ENCODE measurements around the gene MRPL12. TPM values are rescaled to one million over a fixed set of nuclear protein-coding genes. Genes with fewer than 3 reads are reported as not detected.

The MRPL12 gene
- total RNA-seq, 4 donors from 2014 or later, result 0.77 to 72.9 (median 19.5) TPM

GRCh38 chr17:81659038-81659437 is 44.1 kb upstream of the MRPL12 start:
- intact Hi-C loops (cut with DNase I; ENCODE audit: low total_unique reads), result no loop called here
- Histone ChIP-seq H3K36me3 (no peaks in the 10 kb centered on the region), H3K27ac (no peak overlapping the region), H3K9me3 (no peaks in the 10 kb centered on the region), H3K4me3 (no peak overlapping the region), H3K27me3 (no peaks in the 10 kb centered on the region), H3K4me1 (no peaks in the 10 kb centered on the region)
- TF ChIP-seq POLR2A (IDR thresholded peaks at IDR 0.05), result no peak
- TF ChIP-seq CTCF (IDR thresholded peaks at IDR 0.05), result no peak
- DNase-seq, result no peak

- Histone ChIP-seq H3K4me1 (no peaks in the 10 kb centered on the region), H3K27me3 (no peaks in the 10 kb centered on the region), H3K27ac (no peak overlapping the region), H3K4me3 (no peak overlapping the region), H3K36me3 (no peaks in the 10 kb centered on the region), H3K9me3 (no peaks in the 10 kb centered on the region)
- DNase-seq, result no peak
- TF ChIP-seq CTCF (IDR thresholded peaks at IDR 0.05) (no peak), POLR2A (IDR thresholded peaks at IDR 0.05) (no peak)
- intact Hi-C loops (cut with DNase I; ENCODE audit: low total_unique reads), result no loop called here
Observed at GRCh38 chr17:81660441-81660840, 42.7 kb upstream of the MRPL12 start.

GRCh38 chr17:81662002-81662401 is 41.2 kb upstream of the MRPL12 start:
- Histone ChIP-seq H3K9me3 (no peaks in the 10 kb centered on the region), H3K36me3 (no peaks in the 10 kb centered on the region), H3K27ac (no peak overlapping the region), H3K4me1 (no peaks in the 10 kb centered on the region), H3K4me3 (no peak overlapping the region), H3K27me3 (no peaks in the 10 kb centered on the region)
- intact Hi-C loops (cut with DNase I; ENCODE audit: low total_unique reads), result no loop called here
- no peak for DNase-seq
- TF ChIP-seq POLR2A (IDR thresholded peaks at IDR 0.05) (no peak), CTCF (IDR thresholded peaks at IDR 0.05) (no peak)

GRCh38 chr17:81664051-81664470 is 39.1 kb upstream of the MRPL12 start:
- Histone ChIP-seq H3K27me3 (no peaks in the 10 kb centered on the region), H3K9me3 (no peaks in the 10 kb centered on the region), H3K36me3 (no peaks in the 10 kb centered on the region), H3K4me1 (peaks cover 0 to 7% of the 10 kb centered on the region in 2 donors), H3K27ac (no peak overlapping the region), H3K4me3 (no peak overlapping the region)
- no peak for TF ChIP-seq POLR2A (IDR thresholded peaks at IDR 0.05)
- no peak for TF ChIP-seq CTCF (IDR thresholded peaks at IDR 0.05)
- DNase-seq, result no peak
- intact Hi-C loops (cut with DNase I; ENCODE audit: low total_unique reads), result no loop called here

GRCh38 chr17:81665205-81666091 is 37.7 kb upstream of the MRPL12 start:
- Histone ChIP-seq H3K4me3 (peak overlapping the region; percentile 76 to 96), H3K4me1 (peaks cover 0 to 7% of the 10 kb centered on the region in 2 donors), H3K27me3 (no peaks in the 10 kb centered on the region), H3K9me3 (no peaks in the 10 kb centered on the region), H3K36me3 (no peaks in the 10 kb centered on the region), H3K27ac (peak overlapping the region; percentile 59 to 92)
- intact Hi-C loops (cut with DNase I; ENCODE audit: low total_unique reads), result no loop called here
- no peak for TF ChIP-seq CTCF (IDR thresholded peaks at IDR 0.05)
- TF ChIP-seq POLR2A (IDR thresholded peaks at IDR 0.05), result no peak
- DNase-seq, result no peak

Measured in uterus (tissue), 4 donors.